ENCODE data around the gene NGEF. TPM values are rescaled to one million over a fixed set of nuclear protein-coding genes. Genes with fewer than 3 reads are reported as not detected.

NGEF gene
- total and polyA plus RNA-seq, 9 of the 15 experiments (the other 6 are each of a cell fraction or from before 2014, with no cell fraction given) = 0.07 to 0.17 (median 0.09) TPM; not detected in 6

- Histone ChIP-seq H3K27me3 (ENCODE audit: control insufficient read depth in 2 of 2, insufficient read depth in 2 of 2, low read length in 2 of 2) (peaks cover 0 to 42% of the 10 kb centered on the region in 2 experiments; a peak in 3 of 5 replicates), H3K36me3 (ENCODE audit: control insufficient read depth, insufficient read depth, low read length) (no peaks in the 10 kb centered on the region), H3K4me3 (no peak overlapping the region), H3K79me2 (ENCODE audit: control insufficient read depth, insufficient read depth, low read length) (no peaks in the 10 kb centered on the region), H3K9me1 (ENCODE audit: control insufficient read depth, insufficient read depth, low read length) (no peaks in the 10 kb centered on the region), H3K4me2 (ENCODE audit: insufficient read depth, low read length) (no peak overlapping the region), H3K4me1 (replicated peaks in 1 of 2; ENCODE audit: control insufficient read depth in 2 of 2, insufficient read depth in 2 of 2, low read length in 2 of 2) (peaks cover 0 to 16% of the 10 kb centered on the region in 2 experiments; a peak in 2 of 5 replicates), H2AFZ (ENCODE audit: low read depth, low read length) (no peak overlapping the region), H3K27ac (ENCODE audit: extremely low read depth, low read depth, low read length) (no peak overlapping the region), H3K9ac (ENCODE audit: insufficient read depth in 1 of 2, low read depth in 2 of 2, low read length in 2 of 2) (no peak overlapping the region), H4K20me1 (replicated peaks; ENCODE audit: control insufficient read depth, insufficient read depth, low read length) (no peaks in the 10 kb centered on the region), H3K9me3 (replicated peaks; ENCODE audit: control insufficient read depth, insufficient read depth, low read depth, low read length) (no peaks in the 10 kb centered on the region)
- DNase-seq (ENCODE audit: extremely low read depth in 1 of 4, low spot score in 3 of 4) (no peak), FAIRE-seq (no peak), ATAC-seq (no peak)
- intact Hi-C loops (cut with micrococcal nuclease) (no loop called here), in situ Hi-C loops (cut with MboI) (no loop called here)
- ChIA-PET POLR2A (no interaction called here), CTCF (ENCODE audit: low intra/inter-chr PET ratio) (no interaction called here)
- WGBS (ENCODE audit: insufficient coverage, low coverage, missing lambda C conversion rate) = 66% methylated on average over 21 of the region's 56 CpGs
- BruUV-seq (replicated peaks) = no TSS peak
- TF ChIP-seq CSDE1 (IDR thresholded peaks at IDR 0.05) = no peak
- no peak for TF ChIP-seq ZNF639 (CRISPR knock-in tag; conservative IDR thresholded peaks at IDR 0.05 in 1 of 2, IDR thresholded peaks at IDR 0.05 in 1 of 2)
- no peak for TF ChIP-seq MXD1 (CRISPR knock-in tag; IDR thresholded peaks at IDR 0.05; ENCODE audit: borderline replicate concordance, poor library complexity, severe bottlenecking)
- no peak for TF ChIP-seq KAT8 (IDR thresholded peaks at IDR 0.05; ENCODE audit: low read depth)
- no peak for TF ChIP-seq XRCC5 (IDR thresholded peaks at IDR 0.05; ENCODE audit: low read depth, low read length)
- no peak for TF ChIP-seq NR0B1 (IDR thresholded peaks at IDR 0.05; ENCODE audit: partially characterized antibody)
- TF ChIP-seq ZNF583 (CRISPR knock-in tag; IDR thresholded peaks at IDR 0.05) = no peak
- no peak for TF ChIP-seq PATZ1 (CRISPR knock-in tag; IDR thresholded peaks at IDR 0.05; ENCODE audit: borderline replicate concordance)
- no peak for TF ChIP-seq TFE3 (CRISPR knock-in tag; IDR thresholded peaks at IDR 0.05)
- TF ChIP-seq MTA1 (IDR thresholded peaks at IDR 0.05; ENCODE audit: borderline replicate concordance) = no peak
- no peak for TF ChIP-seq RCOR1 (IDR thresholded peaks at IDR 0.05; ENCODE audit: borderline replicate concordance in 1 of 2, low read depth in 2 of 2, low read length in 2 of 2)
- TF ChIP-seq PCBP2 (IDR thresholded peaks at IDR 0.05; ENCODE audit: low read depth, low read length, poor library complexity, severe bottlenecking) = no peak
These were observed 84.3 kb downstream of the NGEF start for GRCh38 chr2:232928551-232929302.

Data from K562 (cell line).